Left ventricle myocardium inferior (tissue), 1 donor: ENCODE results near the gene FAAH. TPM values are rescaled to one million over a fixed set of nuclear protein-coding genes. Genes with fewer than 3 reads are reported as not detected.
A peak's percentile ranks its signal among the peaks of the same experiment; 100 is the strongest.

ENCODE experiments used
- DNase-seq: peaks from one replicate; pipeline ENCODE4 v3.0.0-alpha.2; 2020
- H3K27ac ChIP-seq: fragments of 200-600 bp; replicated peaks from 2 replicates; pipeline ENCODE4 v1.8.0; 2021
- H3K27me3 ChIP-seq: fragments of 200-600 bp; 2 replicates; pipeline ENCODE4 v1.8.0; 2021; ENCODE audit warnings: low read depth
- H3K36me3 ChIP-seq: fragments of 200-600 bp; 2 replicates; pipeline ENCODE4 v1.8.0; 2021
- H3K4me1 ChIP-seq: fragments of 200-600 bp; 2 replicates; pipeline ENCODE4 v1.8.0; 2021
- H3K4me3 ChIP-seq: fragments of 200-600 bp; 2 replicates; pipeline ENCODE4 v1.8.0; 2021; ENCODE audit warnings: mild to moderate bottlenecking, moderate library complexity
- H3K9me3 ChIP-seq: fragments of 200-600 bp; replicated peaks from 2 replicates; pipeline ENCODE4 v1.8.0; 2021
- CTCF ChIP-seq: fragments of 200-600 bp; IDR thresholded peaks from 2 replicates; pipeline ENCODE4 v1.8.0; 2021; ENCODE audit warnings: antibody characterized with exemption, mild to moderate bottlenecking, borderline replicate concordance
- intact Hi-C: fragments of 100-400 bp; cut with micrococcal nuclease; formaldehyde crosslinking; loops from one replicate; pipeline ENCODE4 v1.11.0; 2022
- total RNA-seq: library from RNA; stranded (reverse); fragmentation: NEBNext Ultra II Directional; extraction: Animal tissue kit (Norgen Biotek cat#: 25700); gene quantifications from one replicate; pipeline ENCODE4 v1.2.1, GENCODE V29; 2021
- donor health status: DM: no; HTN: yes; CAD: no; lungs with severe emphysema.

Gene FAAH
- total RNA-seq, 1 donor from 2014 or later, result 2.8 TPM

GRCh38 chr1:46447499-46448108 lies 53.5 kb downstream of the FAAH start:
- DNase-seq, result no peak
- intact Hi-C loops, result no loop called here
- H3K4me3 ChIP-seq, result peak overlapping the region; percentile 62
- H3K9me3 ChIP-seq, result no peaks in the 10 kb centered on the region
- TF ChIP-seq CTCF, result no peak
- H3K36me3 ChIP-seq, result no peaks in the 10 kb centered on the region
- peaks cover 17% of the 10 kb centered on the region for H3K4me1 ChIP-seq
- no peak overlapping the region for H3K27ac ChIP-seq
- peaks cover 76% of the 10 kb centered on the region for H3K27me3 ChIP-seq

- no peak for TF ChIP-seq CTCF
- H3K4me3 ChIP-seq, result peak overlapping the region; percentile 62
- intact Hi-C loops, result no loop called here
- peaks cover 83% of the 10 kb centered on the region for H3K27me3 ChIP-seq
- no peak overlapping the region for H3K27ac ChIP-seq
- DNase-seq, result no peak
- H3K36me3 ChIP-seq, result no peaks in the 10 kb centered on the region
- no peaks in the 10 kb centered on the region for H3K9me3 ChIP-seq
- peaks cover 13% of the 10 kb centered on the region for H3K4me1 ChIP-seq
These were observed 54.2 kb downstream of the FAAH start for GRCh38 chr1:46448109-46448911.

- intact Hi-C loops, result loop anchor here (5.0 kb wide), 1 partner anchor 78 kb away; no protein-coding TSS in a partner anchor
- DNase-seq, result no peak
- no peak for TF ChIP-seq CTCF
- Histone ChIP-seq H3K4me1 (peaks cover 13% of the 10 kb centered on the region), H3K9me3 (no peaks in the 10 kb centered on the region), H3K27me3 (peaks cover 94% of the 10 kb centered on the region), H3K27ac (no peak overlapping the region), H3K4me3 (no peak overlapping the region), H3K36me3 (no peaks in the 10 kb centered on the region)
These were observed 55.4 kb downstream of the FAAH start for GRCh38 chr1:46449223-46450159.

GRCh38 chr1:46450160-46450517 lies 56.0 kb downstream of the FAAH start:
- no peak overlapping the region for H3K27ac ChIP-seq

More at GRCh38 chr1:46450160-46450517, 56.0 kb downstream of the FAAH start:
- H3K4me1 ChIP-seq, result peaks cover 13% of the 10 kb centered on the region
- H3K4me3 ChIP-seq, result no peak overlapping the region
- peaks cover 97% of the 10 kb centered on the region for H3K27me3 ChIP-seq
- no peaks in the 10 kb centered on the region for H3K9me3 ChIP-seq
- H3K36me3 ChIP-seq, result no peaks in the 10 kb centered on the region
- no peak for DNase-seq
- intact Hi-C loops, result loop anchor here (5.0 kb wide), 1 partner anchor 77 kb away; no protein-coding TSS in a partner anchor
- TF ChIP-seq CTCF, result no peak
